ENCODE measurements around the gene VMA21.
A peak's percentile ranks its signal among the peaks of the same experiment; 100 is the strongest.

VMA21 gene

GRCh38 chrX:151396825-151397740 is at the start of gene VMA21:
Gene VMA21, plus strand, starts transcription at chrX:151397206. Its CDS starts 103 bp downstream, at chrX:151397309.
- peak; percentile 49 to 68 for DNase-seq (ENCODE audit: low read depth in 2 of 2)

- no peak for DNase-seq (ENCODE audit: low read depth in 2 of 2)
Observed at GRCh38 chrX:151359341-151359740, 37.7 kb upstream of the VMA21 start.

GRCh38 chrX:151359931-151360871 is 36.8 kb upstream of the VMA21 start:
- DNase-seq (ENCODE audit: low read depth in 2 of 2), result peak in 1 of 2 donors; percentile 6

GRCh38 chrX:151363316-151363715 is 33.7 kb upstream of the VMA21 start:
- DNase-seq (ENCODE audit: low read depth in 2 of 2), result no peak

GRCh38 chrX:151365579-151365978 is 31.4 kb upstream of the VMA21 start:
- no peak for DNase-seq (ENCODE audit: low read depth in 2 of 2)

GRCh38 chrX:151370906-151371305 is 26.1 kb upstream of the VMA21 start:
- no peak for DNase-seq (ENCODE audit: low read depth in 2 of 2)

- no peak for DNase-seq (ENCODE audit: low read depth in 2 of 2)
Observed at GRCh38 chrX:151384807-151385206, 12.2 kb upstream of the VMA21 start.

GRCh38 chrX:151386838-151387459 is 10.1 kb upstream of the VMA21 start:
- DNase-seq (ENCODE audit: low read depth in 2 of 2), result no peak

- no peak for DNase-seq (ENCODE audit: low read depth in 2 of 2)
Observed at GRCh38 chrX:151391722-151392121, 5.3 kb upstream of the VMA21 start.

- DNase-seq (ENCODE audit: low read depth in 2 of 2), result peak; percentile 14 to 26
Observed at GRCh38 chrX:151393514-151393913, 3.5 kb upstream of the VMA21 start.

- DNase-seq (ENCODE audit: low read depth in 2 of 2), result no peak
Observed at GRCh38 chrX:151396042-151396824, 773 bp upstream of the VMA21 start.

GRCh38 chrX:151397741-151398070 is 700 bp downstream of the VMA21 start:
- no peak for DNase-seq (ENCODE audit: low read depth in 2 of 2)

- no peak for DNase-seq (ENCODE audit: low read depth in 2 of 2)
Observed at GRCh38 chrX:151398346-151398745, 1.3 kb downstream of the VMA21 start.

GRCh38 chrX:151402719-151403390 is 5.8 kb downstream of the VMA21 start:
- no peak for DNase-seq (ENCODE audit: low read depth in 2 of 2)

GRCh38 chrX:151416579-151416978 is 19.6 kb downstream of the VMA21 start:
- no peak for DNase-seq (ENCODE audit: low read depth in 2 of 2)

- DNase-seq (ENCODE audit: low read depth in 2 of 2), result no peak
Observed at GRCh38 chrX:151419782-151420181, 22.8 kb downstream of the VMA21 start.

GRCh38 chrX:151424505-151424904 is 27.5 kb downstream of the VMA21 start:
- no peak for DNase-seq (ENCODE audit: low read depth in 2 of 2)

GRCh38 chrX:151448509-151448908 is 51.5 kb downstream of the VMA21 start:
- DNase-seq (ENCODE audit: low read depth in 2 of 2), result no peak

- no peak for DNase-seq (ENCODE audit: low read depth in 2 of 2)
Observed at GRCh38 chrX:151458824-151459223, 61.8 kb downstream of the VMA21 start.

Data from stimulated activated CD8-positive, alpha-beta memory T cell treated with anti-CD3 and anti-CD28 coated beads, Interleukin-2, amount 100 ng/mL, for 1 hour (primary cell).